ENCODE data around the gene DLG1. TPM values are rescaled to one million over a fixed set of nuclear protein-coding genes. Genes with fewer than 3 reads are reported as not detected.

The DLG1 gene
- total RNA-seq, 1 experiment from 2014 or later: 127 TPM

DNA sequence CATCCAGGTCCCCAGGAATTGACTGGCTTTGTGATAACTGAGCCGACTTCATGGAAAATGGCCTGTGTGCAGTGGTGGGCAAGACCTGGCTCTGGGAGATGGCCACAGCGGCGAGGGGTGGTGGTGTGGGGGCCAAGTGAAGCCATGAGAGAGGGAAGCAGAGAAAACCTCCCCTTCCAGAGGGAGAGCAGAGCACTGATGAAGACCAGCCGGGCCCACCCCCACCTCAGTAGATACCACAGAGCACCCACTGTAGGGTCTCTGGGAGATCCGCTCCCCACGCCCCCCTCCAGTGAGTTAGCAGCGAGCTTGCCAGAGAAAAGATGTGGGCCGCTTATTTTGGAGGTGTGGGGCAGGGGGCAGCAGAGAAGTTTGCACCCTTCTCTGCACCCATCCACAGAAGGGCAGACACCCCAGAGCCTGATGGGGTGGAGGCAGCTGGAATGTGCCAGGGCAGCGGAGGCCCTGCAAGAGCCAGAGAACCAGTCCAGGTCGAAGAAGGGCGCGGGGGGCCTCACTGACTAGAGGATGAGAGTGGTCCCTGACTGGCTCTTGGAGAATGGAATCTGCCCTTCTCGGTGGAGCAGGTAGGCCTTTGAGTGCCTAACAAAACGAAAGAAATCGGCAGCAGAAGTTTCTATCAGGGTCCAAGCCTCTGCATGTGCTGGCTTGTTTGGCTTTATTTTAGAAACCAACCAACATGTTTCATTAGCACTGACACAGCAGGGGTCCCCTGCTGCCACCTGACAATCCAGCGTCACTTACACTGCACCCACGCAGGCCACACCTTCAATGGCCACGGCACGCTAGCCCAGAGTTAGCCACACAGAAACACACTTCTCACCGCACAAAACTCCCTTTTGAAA, 297.1 kb downstream of the DLG1 start:
- TF ChIP-seq, protein P1, sequence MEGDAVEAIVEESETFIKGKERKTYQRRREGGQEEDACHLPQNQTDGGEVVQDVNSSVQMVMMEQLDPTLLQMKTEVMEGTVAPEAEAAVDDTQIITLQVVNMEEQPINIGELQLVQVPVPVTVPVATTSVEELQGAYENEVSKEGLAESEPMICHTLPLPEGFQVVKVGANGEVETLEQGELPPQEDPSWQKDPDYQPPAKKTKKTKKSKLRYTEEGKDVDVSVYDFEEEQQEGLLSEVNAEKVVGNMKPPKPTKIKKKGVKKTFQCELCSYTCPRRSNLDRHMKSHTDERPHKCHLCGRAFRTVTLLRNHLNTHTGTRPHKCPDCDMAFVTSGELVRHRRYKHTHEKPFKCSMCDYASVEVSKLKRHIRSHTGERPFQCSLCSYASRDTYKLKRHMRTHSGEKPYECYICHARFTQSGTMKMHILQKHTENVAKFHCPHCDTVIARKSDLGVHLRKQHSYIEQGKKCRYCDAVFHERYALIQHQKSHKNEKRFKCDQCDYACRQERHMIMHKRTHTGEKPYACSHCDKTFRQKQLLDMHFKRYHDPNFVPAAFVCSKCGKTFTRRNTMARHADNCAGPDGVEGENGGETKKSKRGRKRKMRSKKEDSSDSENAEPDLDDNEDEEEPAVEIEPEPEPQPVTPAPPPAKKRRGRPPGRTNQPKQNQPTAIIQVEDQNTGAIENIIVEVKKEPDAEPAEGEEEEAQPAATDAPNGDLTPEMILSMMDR (IDR thresholded peaks at IDR 0.05; ENCODE audit: unreplicated experiment): no peak
- no peaks in the 10 kb centered on the region for H3K9me3 Mint-ChIP-seq (ENCODE audit: low read depth, unreplicated experiment)
- peak overlapping the region; percentile 3 for H3K27ac Mint-ChIP-seq (ENCODE audit: unreplicated experiment)
- CTCF ChIA-PET: no interaction called here
- H3K4me1 Mint-ChIP-seq (ENCODE audit: low read depth, unreplicated experiment): no peaks in the 10 kb centered on the region
- no peak for DNase-seq
- BruUV-seq (replicated peaks): no TSS peak
- peak overlapping the region; percentile 28 for H3K4me3 Mint-ChIP-seq (ENCODE audit: low read depth, unreplicated experiment)
- no peaks in the 10 kb centered on the region for H3K36me3 Mint-ChIP-seq (ENCODE audit: insufficient read depth, unreplicated experiment)
- H3K27me3 Mint-ChIP-seq (ENCODE audit: unreplicated experiment): no peaks in the 10 kb centered on the region
- intact Hi-C loops (cut with micrococcal nuclease; ENCODE audit: unreplicated experiment): no loop called here

DNA sequence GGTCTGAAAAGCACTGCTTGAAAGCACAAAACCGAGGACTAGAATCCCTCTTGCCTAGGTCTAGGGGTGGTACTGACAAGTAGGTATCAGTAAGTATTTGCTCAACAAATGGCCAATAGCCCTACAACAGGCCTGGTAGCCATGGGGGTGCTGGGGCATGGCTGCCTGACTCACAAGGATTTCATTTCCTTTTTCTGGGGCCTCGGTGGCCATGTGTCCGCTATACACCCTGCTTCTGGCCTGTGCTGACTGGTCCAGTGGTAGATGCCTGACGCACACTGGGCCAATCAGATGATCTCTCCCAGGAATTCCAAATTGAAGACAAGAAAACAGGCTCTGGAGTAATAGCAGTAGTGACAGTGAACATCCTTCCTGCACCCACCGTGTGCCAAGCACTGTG, 298.2 kb downstream of the DLG1 start:
- Mint-ChIP-seq H3K9me3 (ENCODE audit: low read depth, unreplicated experiment) (no peaks in the 10 kb centered on the region), H3K27me3 (ENCODE audit: unreplicated experiment) (no peaks in the 10 kb centered on the region), H3K27ac (ENCODE audit: unreplicated experiment) (no peak overlapping the region), H3K4me1 (ENCODE audit: low read depth, unreplicated experiment) (no peaks in the 10 kb centered on the region), H3K36me3 (ENCODE audit: insufficient read depth, unreplicated experiment) (no peaks in the 10 kb centered on the region), H3K4me3 (ENCODE audit: low read depth, unreplicated experiment) (no peak overlapping the region)
- CTCF ChIA-PET: no interaction called here
- DNase-seq: no peak
- TF ChIP-seq, protein P1 (IDR thresholded peaks at IDR 0.05; ENCODE audit: unreplicated experiment): no peak
- intact Hi-C loops (cut with micrococcal nuclease; ENCODE audit: unreplicated experiment): no loop called here
- no TSS peak for BruUV-seq (replicated peaks)

DNA sequence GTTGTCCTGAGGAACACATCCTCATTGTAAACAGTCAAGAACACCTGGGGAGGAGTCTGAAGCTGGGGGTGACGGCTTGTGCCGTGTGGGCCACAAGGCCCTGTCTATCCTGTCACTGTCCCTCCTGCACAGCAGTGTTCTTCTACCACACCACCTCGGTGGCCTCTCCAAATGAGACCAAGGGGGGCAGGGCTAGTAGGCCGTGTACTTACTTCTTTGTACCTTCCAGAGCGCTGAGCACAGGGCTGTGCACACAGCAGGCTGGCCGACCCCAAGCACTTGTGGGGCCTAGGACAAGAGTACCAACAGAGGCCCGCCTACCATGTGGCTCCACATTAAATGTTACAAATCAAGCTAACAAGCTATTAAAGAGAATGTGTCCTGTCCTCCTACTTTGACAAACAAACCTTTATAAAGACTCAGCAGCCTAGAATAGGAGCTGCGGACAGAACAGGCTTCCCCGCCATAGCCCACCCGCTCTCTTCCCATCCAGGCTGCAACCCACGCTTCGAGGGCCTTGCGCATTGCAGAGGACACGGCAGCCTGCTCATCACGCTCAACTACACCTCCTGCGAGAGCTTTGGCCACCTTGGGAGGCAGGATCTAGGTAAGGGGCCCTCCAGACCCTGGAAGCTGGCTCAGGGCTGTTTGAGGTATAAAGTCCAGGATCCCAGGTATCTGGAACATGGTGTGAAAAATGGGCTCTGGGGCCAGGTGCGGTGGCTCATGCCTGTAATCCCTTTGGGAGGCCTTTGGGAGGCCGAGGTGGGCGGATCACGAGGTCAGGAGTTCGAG, 299.2 kb downstream of the DLG1 start:
- Mint-ChIP-seq H3K4me3 (ENCODE audit: low read depth, unreplicated experiment) (no peak overlapping the region), H3K27me3 (ENCODE audit: unreplicated experiment) (no peaks in the 10 kb centered on the region), H3K27ac (ENCODE audit: unreplicated experiment) (no peak overlapping the region), H3K4me1 (ENCODE audit: low read depth, unreplicated experiment) (no peaks in the 10 kb centered on the region), H3K9me3 (ENCODE audit: low read depth, unreplicated experiment) (no peaks in the 10 kb centered on the region), H3K36me3 (ENCODE audit: insufficient read depth, unreplicated experiment) (no peaks in the 10 kb centered on the region)
- intact Hi-C loops (cut with micrococcal nuclease; ENCODE audit: unreplicated experiment): no loop called here
- no TSS peak for BruUV-seq (replicated peaks)
- CTCF ChIA-PET: no interaction called here
- TF ChIP-seq, protein P1 (IDR thresholded peaks at IDR 0.05; ENCODE audit: unreplicated experiment): no peak
- DNase-seq: no peak

DNA sequence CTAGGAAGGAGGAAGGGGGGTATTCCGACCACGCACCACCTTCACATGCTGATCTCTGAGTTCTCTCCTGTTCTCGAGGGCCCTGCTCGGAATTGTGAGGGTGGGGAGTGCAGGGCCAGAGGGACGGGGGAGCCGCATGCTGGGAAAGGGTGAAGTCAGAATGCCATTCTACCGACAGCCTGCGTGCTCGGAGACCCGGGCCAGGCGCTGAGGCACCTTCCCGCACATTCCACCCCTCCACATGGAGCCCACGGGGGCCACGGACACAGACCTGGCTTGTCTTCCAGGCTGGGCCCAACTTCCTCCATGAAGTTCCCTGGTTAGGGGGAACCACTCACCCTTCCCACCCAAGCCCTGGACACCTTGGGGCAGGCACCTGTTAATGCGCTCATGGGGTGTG, 301.1 kb downstream of the DLG1 start:
- Mint-ChIP-seq H3K4me3 (ENCODE audit: low read depth, unreplicated experiment) (no peak overlapping the region), H3K9me3 (ENCODE audit: low read depth, unreplicated experiment) (no peaks in the 10 kb centered on the region), H3K36me3 (ENCODE audit: insufficient read depth, unreplicated experiment) (no peaks in the 10 kb centered on the region), H3K4me1 (ENCODE audit: low read depth, unreplicated experiment) (no peaks in the 10 kb centered on the region), H3K27me3 (ENCODE audit: unreplicated experiment) (no peaks in the 10 kb centered on the region), H3K27ac (ENCODE audit: unreplicated experiment) (no peak overlapping the region)
- TF ChIP-seq, protein P1 (IDR thresholded peaks at IDR 0.05; ENCODE audit: unreplicated experiment): no peak
- no peak for DNase-seq
- no TSS peak for BruUV-seq (replicated peaks)
- CTCF ChIA-PET: no interaction called here
- intact Hi-C loops (cut with micrococcal nuclease; ENCODE audit: unreplicated experiment): no loop called here

Data from Calu3 (cell line).